Measurements from ENCODE around the gene HERC2.
"Not testable (repeated sequence)": the region's sequence is repeated elsewhere in the genome, so short reads cannot be mapped to it uniquely, and the experiment has no call there.

HERC2 gene

DNA sequence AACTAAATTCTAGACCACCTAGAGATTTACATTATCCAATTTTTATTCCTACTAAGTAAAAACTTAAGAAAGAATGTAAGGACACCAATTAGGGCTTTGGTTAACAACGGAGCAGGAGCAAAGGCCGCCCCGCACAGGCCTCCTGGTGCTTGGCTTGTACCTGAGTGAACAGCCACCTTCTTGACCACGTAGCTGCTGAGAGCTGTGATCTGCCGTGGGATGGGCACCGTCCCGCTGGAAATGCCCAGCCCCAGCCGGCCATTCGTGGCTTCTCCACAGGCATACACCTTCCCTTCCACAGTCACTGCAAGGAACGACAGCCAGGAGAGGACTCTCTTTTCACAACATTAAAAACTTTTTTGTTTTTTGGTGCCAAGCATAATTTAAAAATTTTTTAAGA lies 143.3 kb downstream of the HERC2 start:
- DNase-seq, result no peak

DNA sequence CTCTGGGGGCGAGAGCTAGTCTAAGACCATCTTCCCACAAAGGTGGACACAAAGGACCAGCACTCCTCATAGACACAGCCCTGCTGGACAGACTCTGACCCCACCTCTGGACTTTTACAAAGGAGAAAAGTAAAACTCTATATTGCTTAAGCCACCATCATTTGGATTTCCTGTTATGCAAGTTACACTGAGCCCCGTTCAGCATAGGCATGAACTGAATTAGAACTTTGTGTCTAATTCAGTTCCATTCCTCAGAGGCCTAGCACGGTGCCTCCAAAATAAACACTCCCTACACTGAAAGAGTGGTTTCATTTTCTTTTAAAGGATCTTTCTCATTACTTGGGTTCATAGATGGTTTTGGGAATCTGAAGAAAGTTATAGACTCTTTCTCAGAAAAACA lies 143.7 kb downstream of the HERC2 start:
- no peak for DNase-seq

DNA sequence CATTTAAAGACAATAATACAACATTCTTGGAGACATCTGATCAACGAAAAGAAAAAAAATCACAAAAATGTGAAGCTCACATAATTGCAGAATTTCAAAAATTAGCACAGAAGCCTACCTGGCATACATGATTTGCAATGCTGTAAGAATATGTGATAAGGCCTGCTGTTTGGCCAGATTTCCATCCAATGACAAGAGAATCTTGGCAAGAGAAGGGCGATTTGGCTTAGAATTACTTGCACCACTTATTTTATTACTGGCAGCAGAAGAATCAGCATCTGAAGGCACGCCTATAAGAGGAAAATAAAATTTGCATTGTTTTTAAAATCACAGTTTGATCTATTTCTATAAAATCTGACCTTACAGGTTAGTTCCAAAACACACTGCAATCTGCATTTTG lies 152.6 kb downstream of the HERC2 start:
- no peak for DNase-seq

DNA sequence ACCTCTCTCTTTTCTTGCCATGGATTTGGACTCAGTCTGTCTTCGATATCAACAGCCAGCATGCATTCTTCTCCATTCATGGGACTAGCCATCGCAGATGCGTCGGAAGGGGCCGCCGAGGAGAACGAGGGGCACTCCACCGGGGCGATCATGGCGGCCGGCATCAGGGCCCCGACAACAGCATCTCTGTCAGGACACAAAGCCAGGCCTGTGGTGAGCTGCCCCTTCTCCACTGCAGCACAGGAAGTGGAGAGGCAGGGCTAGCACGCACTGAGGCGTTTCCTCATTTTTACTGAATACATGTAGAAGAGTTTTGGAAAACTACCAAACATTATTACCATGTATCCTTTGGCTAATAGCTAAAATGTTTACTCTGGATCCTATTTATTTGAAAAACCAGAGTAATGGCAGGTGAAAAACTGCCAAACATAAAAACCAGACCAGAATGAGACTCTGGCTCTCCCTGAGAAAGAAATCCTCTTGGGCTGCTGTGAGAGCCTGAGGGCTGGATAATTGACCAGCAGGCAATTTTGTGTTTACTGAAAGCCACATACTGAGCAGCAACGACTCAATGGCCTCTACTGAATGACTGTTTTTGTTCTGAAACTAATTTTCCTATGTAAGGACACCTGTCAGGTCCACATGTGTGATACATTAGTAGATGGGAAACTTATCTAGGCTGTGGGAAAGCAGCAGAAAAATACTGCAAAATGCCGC lies 153.4 kb downstream of the HERC2 start:
- DNase-seq, result not testable (repeated sequence)

DNA sequence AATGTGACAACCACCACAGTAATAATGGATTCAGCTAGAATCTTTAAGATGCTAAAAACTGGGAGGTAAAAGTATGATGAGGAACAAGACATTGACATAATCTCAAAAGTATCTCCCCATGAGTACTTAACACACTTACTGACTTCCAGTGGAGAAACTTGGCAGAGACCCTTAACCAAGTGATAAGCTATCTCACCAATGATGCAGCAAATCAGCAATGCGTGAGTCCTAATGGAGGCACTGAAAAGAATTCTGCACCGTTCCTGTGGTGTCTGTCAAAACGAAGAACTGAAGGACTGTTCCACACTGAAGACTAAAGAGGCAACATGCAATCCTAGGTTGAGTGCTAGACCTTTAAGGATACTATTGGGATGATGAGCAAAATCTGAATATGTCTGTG lies 154.9 kb downstream of the HERC2 start:
- no peak for DNase-seq

DNA sequence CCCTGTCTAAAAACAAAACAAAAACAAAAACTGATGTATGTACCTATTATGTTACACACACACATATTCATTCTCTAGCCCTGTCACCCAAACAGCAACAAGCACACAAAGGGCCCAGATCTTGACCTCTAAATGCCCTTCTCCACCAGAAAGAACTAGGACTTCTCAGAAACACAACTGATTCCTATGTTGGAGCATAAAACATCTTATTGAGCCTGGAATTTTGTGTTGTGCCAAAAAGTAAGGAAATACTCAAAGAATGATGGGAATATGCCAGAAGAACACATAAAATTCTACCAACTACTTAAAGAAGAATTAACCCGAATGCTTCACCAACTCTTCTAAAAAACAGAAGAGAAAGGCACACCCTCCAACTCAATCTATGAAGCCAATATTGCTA lies 156.2 kb downstream of the HERC2 start:
- DNase-seq, result no peak

DNA sequence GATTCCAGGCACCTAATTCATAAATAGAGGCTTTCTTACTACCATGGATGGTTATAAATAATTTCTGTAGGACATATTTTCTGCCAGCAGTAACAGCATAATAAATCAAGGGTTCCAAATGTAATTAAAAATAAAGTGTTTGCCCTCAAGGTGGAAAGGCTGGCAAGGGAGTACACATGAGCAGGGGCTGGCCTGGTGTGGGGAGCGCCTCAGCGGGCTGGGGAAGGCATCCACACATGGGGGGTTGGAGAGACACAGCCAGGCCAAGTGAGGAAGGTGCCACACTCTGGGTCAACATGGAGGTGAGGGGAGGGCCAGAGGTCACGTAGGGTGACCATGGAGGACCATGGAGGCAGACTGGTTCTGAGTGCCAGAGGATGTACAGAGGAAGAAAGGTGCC lies 157.1 kb downstream of the HERC2 start:
- no peak for DNase-seq

DNA sequence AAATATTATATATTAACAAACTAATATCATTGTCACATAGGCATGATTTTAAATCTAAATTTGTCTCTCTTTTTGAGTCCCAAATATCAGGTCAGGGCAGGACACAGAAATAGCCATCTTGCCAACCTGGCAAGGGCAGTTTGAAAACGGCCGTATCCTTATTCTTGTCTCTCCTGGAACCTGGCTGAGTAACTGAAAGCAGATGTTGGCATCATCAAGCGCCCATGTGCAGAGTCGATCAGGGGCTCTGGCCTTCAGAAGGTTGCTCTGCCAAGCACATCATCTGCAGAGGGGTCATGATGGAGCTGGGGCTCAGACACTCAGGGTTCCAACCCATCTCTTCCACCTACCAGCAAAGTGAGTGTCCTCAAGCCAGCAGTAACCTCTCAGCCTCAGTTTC lies 167.7 kb downstream of the HERC2 start:
- DNase-seq, result no peak

DNA sequence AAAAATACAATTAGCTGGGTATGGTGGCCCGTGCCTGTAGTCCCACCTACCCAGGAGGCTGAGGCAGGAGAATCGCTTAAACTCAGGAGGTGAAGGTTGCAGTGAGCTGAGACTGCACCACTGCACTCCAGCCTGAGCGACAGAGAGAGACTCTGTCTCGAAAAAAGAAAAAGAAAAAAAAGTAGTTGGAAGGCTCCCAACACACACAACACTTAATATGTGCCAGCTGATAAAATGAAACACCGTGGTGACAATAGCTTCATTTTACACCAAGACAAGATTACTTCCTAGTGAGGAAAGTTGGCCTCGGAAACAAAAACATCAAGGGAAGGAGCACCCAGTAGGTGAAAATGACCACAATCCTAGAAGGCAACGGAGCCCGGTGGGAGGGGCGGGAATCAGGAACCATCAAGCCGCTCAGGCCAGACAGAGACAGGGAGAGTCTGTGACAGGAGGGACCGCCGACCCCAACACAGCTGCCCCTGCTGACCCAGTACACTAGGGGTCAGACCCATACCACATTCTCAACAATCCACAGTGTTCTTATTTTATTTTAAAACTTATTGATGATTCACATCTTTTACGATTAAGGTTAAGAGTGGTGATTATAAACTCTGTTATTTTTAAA lies 168.4 kb downstream of the HERC2 start:
- no peak for DNase-seq

DNA sequence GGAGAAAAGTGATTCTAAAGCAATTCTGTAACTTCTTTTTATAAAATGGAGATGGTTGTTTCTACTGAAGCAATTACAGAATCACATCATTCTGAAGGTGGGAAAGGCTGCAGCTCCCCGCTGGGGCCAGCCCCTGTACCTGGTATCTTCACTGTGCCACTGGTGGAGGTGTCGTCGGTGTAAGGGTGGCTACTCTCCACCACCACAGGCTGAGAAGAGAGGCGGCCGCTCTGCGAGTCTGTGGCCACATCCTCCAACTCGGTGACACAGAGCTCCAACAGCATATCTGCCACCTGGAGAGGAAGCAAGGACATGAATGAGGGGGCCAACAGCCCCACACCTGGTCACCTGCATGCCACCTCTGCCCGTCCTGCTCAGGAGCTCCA lies 169.4 kb downstream of the HERC2 start:
- not testable (repeated sequence) for DNase-seq

DNA sequence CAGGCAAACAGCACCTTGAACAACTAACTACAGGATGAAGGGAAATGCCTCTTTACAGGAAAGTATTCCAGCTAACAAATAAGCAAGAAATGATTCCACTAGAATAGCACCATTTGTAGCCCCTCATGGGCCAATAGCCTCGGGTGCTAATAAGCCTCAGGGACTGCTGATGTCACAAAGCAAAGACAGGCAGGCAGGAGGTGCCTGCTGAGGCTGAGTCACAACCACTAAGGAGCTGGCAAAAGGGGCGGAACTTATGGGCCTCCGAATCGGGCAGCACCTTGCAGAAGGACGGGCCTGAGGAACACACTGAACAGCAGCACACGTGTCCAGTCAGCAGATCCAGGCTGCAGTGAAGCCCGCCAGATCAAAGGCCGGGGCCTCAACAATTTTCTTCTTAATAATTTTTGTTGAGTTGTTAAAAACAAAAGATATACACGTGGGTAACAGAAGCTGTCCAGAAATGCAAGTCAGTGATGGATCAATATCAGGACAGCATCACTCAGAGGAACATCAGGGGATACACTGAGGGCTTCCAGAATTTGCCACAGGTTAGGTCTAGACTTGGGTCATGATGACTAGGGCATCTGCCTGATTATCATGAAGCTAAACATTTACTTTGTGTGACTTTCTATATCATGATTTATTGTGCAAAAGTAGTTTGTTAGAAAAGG lies 170.0 kb downstream of the HERC2 start:
- DNase-seq, result not testable (repeated sequence)

DNA sequence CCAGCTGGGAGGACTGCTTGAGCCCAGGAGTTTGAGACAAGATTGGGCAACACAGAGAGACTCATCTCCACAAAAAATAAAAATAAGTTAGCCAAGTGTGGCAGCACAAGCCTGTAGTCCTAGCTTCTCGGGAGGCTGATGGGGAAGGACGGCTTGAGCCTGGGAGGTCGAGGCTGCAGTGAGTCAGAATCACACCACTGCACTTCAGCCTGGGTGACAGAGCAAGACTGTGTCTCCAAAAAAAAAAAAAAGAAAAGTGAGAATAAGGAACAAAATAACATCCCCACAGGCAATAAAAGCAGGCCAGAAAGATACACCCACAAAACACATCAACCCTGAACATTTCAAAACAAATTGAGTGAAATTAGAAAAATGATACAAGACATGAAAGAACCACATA lies 174.2 kb downstream of the HERC2 start:
- DNase-seq, result no peak

DNA sequence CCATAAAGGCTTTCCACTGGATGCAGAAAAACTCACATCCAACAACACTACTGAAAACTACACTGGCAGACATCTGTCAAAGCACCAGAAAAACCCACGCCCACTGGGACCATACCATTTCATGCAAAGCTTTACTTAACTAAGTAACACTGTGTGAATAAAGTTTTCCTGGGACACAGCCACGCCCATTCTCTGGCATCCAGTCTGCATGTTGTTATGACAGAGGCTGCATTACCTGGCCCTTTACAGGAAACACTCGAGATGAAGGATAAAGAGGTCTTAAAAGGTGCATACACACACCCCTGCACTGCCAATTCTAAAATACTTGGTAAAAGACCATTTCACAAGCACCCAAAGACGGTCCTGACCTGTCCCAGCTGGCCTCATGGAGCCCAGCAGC lies 176.6 kb downstream of the HERC2 start:
- not testable (repeated sequence) for DNase-seq

DNA sequence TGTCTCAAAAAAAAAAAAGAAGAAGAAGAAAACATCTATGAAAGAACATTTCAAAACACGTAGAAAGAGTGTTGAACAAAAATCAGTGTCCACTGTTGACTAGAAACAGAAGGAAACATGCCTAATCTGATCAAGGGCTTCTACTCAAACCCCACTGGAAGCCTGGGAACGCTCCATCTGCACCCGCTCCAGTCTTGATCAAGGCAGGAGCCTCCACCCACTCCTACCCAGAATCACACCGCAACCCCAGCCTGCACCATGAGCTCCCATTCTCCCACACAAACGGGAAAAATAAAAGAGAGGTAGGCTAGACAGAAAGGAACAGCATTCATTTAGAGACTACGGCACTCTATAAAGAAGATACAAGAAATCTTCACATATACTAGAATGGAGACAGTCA lies 181.9 kb downstream of the HERC2 start:
- no peak for DNase-seq

DNA sequence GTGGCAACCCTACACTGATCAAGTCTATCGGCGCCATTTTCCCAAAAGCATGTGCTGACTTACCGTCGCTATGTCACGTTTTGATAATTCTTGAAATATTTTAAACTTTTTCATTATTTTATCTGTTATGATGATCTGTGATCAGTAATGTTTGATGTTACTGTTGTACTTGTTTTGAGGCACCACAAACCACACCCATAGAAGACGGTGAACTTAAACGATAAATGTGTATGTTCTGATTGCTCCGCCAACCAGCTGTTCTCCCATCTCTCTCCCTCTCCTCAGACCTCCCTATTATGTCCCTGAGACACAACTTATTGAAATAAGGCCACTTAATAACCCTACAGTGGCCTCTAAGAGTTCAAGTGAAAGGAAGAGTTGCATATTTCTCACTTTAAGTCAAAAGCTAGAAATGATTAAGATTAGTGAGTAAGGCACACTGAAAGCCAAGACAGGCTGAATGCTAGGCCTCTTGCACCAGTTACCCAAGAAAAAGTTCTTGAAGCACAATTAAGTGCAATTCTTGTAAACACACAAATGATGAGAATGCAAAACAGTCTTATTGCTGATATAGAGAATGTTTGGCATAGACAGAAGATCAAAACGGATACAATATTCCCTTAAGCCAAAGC lies 184.5 kb downstream of the HERC2 start:
- not testable (repeated sequence) for DNase-seq

DNA sequence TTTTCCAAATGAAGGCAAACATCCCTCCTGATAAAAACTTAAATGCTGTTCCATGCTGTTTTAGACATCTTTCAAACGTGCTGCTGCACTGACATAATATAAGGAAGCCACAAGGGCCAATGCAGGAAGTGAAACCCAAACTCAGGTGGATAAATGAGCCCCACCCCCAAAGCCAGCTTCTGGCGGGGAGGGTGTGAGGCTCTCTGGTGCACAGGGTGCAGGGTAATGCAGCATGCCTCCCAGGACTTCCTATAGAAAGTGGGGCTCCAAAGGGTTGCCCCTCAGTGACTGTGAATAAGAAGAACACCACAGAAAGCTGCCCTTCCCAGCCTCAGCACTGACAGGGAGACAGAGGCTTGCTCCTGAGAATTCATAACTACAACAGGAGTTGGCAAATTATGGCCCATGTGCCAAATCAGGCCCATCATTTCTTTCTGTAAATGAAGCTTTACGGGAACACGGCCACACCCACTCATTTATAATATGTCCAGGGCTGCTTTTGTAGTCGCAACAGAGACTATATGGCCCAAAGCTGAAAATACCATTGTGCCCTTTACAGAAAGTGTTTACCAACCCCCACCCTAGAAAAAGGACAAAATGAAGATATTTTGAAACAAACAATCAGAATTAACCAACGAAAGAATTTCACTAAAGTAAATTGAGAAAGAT lies 185.6 kb downstream of the HERC2 start:
- peak; percentile 51 for DNase-seq

DNA sequence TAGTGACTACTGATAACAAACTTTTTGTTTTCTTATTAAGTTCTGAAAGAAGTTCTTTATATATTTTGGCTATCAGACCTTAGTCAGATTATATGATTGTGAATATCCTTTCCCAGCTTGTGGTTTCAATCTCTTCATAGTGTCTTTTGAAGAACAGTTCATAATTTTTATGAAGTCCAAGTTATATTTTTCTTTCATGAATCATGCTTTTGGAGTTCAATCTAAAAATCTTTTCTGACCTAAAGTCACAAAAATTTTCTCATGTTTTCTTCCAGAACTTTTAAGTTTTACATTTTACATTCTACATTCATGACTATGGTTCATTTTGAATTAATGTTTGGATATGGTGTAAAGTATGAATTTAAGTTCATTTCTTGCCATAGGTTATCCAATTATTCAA lies 188.7 kb downstream of the HERC2 start:
- DNase-seq, result no peak

DNA sequence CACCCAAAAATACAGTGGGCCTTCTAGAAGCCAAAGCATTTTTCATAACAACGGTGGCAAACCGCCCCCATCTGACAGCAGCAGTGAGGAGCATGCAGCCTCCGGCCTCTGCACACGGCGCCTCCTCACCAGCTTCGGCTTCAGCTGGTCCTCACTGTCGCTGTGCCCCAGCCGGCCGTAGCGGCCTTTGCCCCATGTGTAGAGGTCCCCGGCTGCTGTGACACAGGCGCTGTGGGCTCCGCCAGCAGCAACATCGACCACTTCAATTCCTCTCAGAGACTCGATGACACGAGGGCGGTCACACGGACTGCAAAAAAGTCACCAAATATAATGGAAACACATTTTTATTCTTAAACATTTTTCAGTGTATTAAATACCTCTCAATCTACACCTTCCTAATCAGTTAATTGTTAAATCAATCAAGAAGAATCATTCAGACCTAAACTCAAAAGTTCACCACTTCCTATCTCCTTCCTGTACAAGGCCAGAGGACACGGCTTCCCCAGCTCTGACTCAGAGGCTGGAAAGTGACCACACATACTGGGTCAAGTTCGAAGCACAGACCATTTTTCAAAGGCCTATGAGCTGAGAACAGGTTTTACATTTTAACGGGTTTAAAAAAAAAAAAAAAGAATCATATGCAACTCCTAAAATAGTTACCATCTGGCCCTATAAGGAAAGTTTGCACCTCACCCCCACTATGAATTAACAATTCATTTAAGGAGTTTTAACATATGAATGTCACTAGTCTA lies 189.3 kb downstream of the HERC2 start:
- DNase-seq, result no peak

DNA sequence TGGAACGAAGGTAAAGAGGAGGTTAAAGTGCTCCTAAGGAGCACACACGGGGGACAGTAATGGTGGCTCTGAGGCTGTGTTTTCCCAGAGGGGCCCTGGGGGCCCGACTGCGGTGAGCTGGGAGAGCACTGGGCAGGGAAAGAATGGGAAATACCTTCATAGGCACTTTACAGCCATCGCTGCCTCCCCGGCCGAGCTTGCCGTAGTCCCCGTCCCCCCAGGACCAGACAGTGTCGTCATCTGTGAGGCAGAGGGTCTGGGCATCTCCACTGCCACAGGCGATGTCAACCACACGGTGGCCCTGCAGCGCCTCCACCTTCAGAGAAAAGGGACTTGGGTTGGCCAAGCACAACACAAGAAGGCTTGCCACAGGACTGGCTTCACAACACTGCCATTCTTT lies 190.0 kb downstream of the HERC2 start:
- no peak for DNase-seq

DNA sequence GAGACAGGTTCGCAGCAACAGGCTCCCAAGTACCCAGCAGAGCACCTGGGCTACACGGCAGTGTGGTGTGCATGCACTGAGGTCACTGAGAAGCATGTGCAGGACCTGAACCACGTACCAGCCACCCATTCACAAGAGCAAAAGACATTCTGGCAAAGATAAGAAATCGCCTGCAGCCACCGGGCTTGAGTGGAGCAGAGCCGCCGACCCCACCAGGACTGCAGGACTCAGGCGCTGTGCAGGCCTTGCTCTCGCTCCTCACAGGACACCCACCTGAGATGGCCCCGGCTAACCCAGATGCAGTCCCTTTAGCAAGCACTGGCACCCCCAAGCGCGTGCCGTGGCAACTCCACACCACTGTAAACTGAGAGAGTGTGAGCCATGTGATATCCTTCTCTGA lies 190.6 kb downstream of the HERC2 start:
- DNase-seq, result no peak

DNA sequence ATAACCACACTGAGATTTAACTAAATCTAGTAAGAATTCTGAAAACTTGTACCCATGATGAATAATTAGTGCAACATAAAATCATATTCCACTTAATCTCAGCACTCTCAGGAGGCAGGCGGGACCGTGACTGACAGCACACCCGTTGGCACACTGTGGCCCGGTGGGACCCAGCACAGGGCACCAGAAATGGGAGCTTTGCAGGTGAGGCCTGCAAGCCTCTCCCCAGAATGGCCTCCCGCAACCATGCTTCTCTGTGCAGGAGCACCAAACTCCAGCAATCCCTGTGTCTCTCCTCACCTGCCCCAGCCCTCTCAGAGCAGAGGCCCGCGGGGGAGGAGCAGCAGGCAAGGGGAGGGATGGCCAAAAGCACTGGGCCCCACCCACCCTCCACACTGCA lies 191.3 kb downstream of the HERC2 start:
- no peak for DNase-seq

DNA sequence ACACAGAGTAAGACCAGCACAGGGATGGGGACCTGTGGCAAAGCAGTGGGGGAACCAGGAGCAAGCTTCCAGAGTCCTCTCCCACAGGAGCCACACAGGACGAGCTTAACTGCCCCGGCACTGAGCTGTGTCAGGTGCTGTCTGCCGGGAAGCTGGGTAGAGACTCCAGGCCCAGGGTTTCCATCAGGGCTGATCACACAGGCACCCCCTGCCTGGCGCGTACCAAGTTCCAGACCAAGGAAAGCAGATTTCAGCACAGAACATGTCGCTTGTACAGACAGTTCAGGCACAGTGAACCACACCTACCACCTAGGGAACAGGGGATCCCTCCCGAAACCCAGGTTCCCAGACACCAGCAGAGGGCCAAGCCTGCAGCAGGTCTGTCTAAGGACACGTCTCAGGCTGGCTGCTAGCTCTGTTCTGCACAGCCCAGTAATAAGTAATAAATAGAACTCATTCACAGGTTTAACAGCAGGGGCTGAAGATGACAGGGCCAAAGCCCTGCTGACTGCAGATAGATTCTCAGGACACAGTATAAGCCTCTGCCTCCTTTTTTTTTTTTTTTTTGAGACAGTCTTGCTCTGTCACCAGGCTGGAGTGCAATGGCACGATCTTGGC lies 192.6 kb downstream of the HERC2 start:
- DNase-seq, result no peak

Measured in RPMI8226 (cell line).